ENCODE data around the gene EREG.

EREG gene

GRCh38 chr4:74410272-74410671, 45.3 kb downstream of the EREG start:
- Histone ChIP-seq H3K4me3 (ENCODE audit: low read length) (no peak overlapping the region), H3K36me3 (ENCODE audit: insufficient read depth, low read length) (no peaks in the 10 kb centered on the region), H3K9ac (ENCODE audit: low read depth, low read length) (no peak overlapping the region), H3K27ac (ENCODE audit: low read depth, low read length) (no peak overlapping the region), H3K4me1 (ENCODE audit: insufficient read depth, low read length) (peaks cover 15% of the 10 kb centered on the region), H3K9me3 (ENCODE audit: insufficient read depth, low read depth, low read length) (no peaks in the 10 kb centered on the region), H3K27me3 (ENCODE audit: insufficient read depth, low read length) (no peaks in the 10 kb centered on the region)
- WGBS: 87% methylated on average over 2 of the region's 2 CpGs

GRCh38 chr4:74412225-74412624, 47.3 kb downstream of the EREG start:
- H3K27me3 ChIP-seq (ENCODE audit: insufficient read depth, low read length): no peaks in the 10 kb centered on the region
- H3K9ac ChIP-seq (ENCODE audit: low read depth, low read length): no peak overlapping the region

GRCh38 chr4:74413265-74413664, 48.3 kb downstream of the EREG start:
- Histone ChIP-seq H3K27me3 (ENCODE audit: insufficient read depth, low read length) (no peaks in the 10 kb centered on the region), H3K36me3 (ENCODE audit: insufficient read depth, low read length) (no peaks in the 10 kb centered on the region), H3K4me1 (ENCODE audit: insufficient read depth, low read length) (peaks cover 15% of the 10 kb centered on the region), H3K4me3 (ENCODE audit: low read length) (no peak overlapping the region), H3K27ac (ENCODE audit: low read depth, low read length) (no peak overlapping the region), H3K9ac (ENCODE audit: low read depth, low read length) (no peak overlapping the region), H3K9me3 (ENCODE audit: insufficient read depth, low read depth, low read length) (no peaks in the 10 kb centered on the region)

More at GRCh38 chr4:74412225-74412624, 47.3 kb downstream of the EREG start:
- Histone ChIP-seq H3K27ac (ENCODE audit: low read depth, low read length) (no peak overlapping the region), H3K36me3 (ENCODE audit: insufficient read depth, low read length) (no peaks in the 10 kb centered on the region), H3K9me3 (ENCODE audit: insufficient read depth, low read depth, low read length) (no peaks in the 10 kb centered on the region), H3K4me3 (ENCODE audit: low read length) (no peak overlapping the region), H3K4me1 (ENCODE audit: insufficient read depth, low read length) (peaks cover 15% of the 10 kb centered on the region)

GRCh38 chr4:74414149-74414809, 49.3 kb downstream of the EREG start:
- H3K27me3 ChIP-seq (ENCODE audit: insufficient read depth, low read length): no peaks in the 10 kb centered on the region
- H3K36me3 ChIP-seq (ENCODE audit: insufficient read depth, low read length): no peaks in the 10 kb centered on the region
- no peak overlapping the region for H3K27ac ChIP-seq (ENCODE audit: low read depth, low read length)
- no peak overlapping the region for H3K4me3 ChIP-seq (ENCODE audit: low read length)
- H3K4me1 ChIP-seq (ENCODE audit: insufficient read depth, low read length): peaks cover 15% of the 10 kb centered on the region
- no peaks in the 10 kb centered on the region for H3K9me3 ChIP-seq (ENCODE audit: insufficient read depth, low read depth, low read length)
- H3K9ac ChIP-seq (ENCODE audit: low read depth, low read length): no peak overlapping the region
- WGBS: 80% methylated on average over 3 of the region's 5 CpGs

- WGBS: 95% methylated on average over 2 of the region's 3 CpGs
These were observed 50.8 kb downstream of the EREG start for GRCh38 chr4:74415602-74416300.

GRCh38 chr4:74418063-74418670, 53.2 kb downstream of the EREG start:
- Histone ChIP-seq H3K4me3 (ENCODE audit: low read length) (no peak overlapping the region), H3K9ac (ENCODE audit: low read depth, low read length) (no peak overlapping the region), H3K4me1 (ENCODE audit: insufficient read depth, low read length) (peaks cover 3% of the 10 kb centered on the region; the same call in 1 of the 2 replicates), H3K27me3 (ENCODE audit: insufficient read depth, low read length) (no peaks in the 10 kb centered on the region), H3K9me3 (ENCODE audit: insufficient read depth, low read depth, low read length) (no peaks in the 10 kb centered on the region), H3K27ac (ENCODE audit: low read depth, low read length) (no peak overlapping the region), H3K36me3 (ENCODE audit: insufficient read depth, low read length) (no peaks in the 10 kb centered on the region)
- 87% methylated on average over 6 of the region's 6 CpGs for WGBS

More at GRCh38 chr4:74415602-74416300, 50.8 kb downstream of the EREG start:
- H3K4me3 ChIP-seq (ENCODE audit: low read length): no peak overlapping the region
- H3K36me3 ChIP-seq (ENCODE audit: insufficient read depth, low read length): no peaks in the 10 kb centered on the region
- H3K9me3 ChIP-seq (ENCODE audit: insufficient read depth, low read depth, low read length): no peaks in the 10 kb centered on the region
- no peaks in the 10 kb centered on the region for H3K27me3 ChIP-seq (ENCODE audit: insufficient read depth, low read length)
- peaks cover 7% of the 10 kb centered on the region; the same call in 1 of the 2 replicates for H3K4me1 ChIP-seq (ENCODE audit: insufficient read depth, low read length)
- H3K9ac ChIP-seq (ENCODE audit: low read depth, low read length): no peak overlapping the region
- H3K27ac ChIP-seq (ENCODE audit: low read depth, low read length): no peak overlapping the region

GRCh38 chr4:74420863-74421262, 55.9 kb downstream of the EREG start:
- Histone ChIP-seq H3K9ac (ENCODE audit: low read depth, low read length) (no peak overlapping the region), H3K4me1 (ENCODE audit: insufficient read depth, low read length) (peaks cover 6% of the 10 kb centered on the region; the same call in 1 of the 2 replicates), H3K36me3 (ENCODE audit: insufficient read depth, low read length) (no peaks in the 10 kb centered on the region), H3K9me3 (ENCODE audit: insufficient read depth, low read depth, low read length) (no peaks in the 10 kb centered on the region), H3K27me3 (ENCODE audit: insufficient read depth, low read length) (no peaks in the 10 kb centered on the region), H3K4me3 (ENCODE audit: low read length) (no peak overlapping the region), H3K27ac (ENCODE audit: low read depth, low read length) (no peak overlapping the region)
- WGBS: 72% methylated on average over 4 of the region's 5 CpGs

GRCh38 chr4:74423104-74423503, 58.2 kb downstream of the EREG start:
- Histone ChIP-seq H3K9ac (ENCODE audit: low read depth, low read length) (no peak overlapping the region), H3K4me3 (ENCODE audit: low read length) (no peak overlapping the region), H3K36me3 (ENCODE audit: insufficient read depth, low read length) (no peaks in the 10 kb centered on the region), H3K27ac (ENCODE audit: low read depth, low read length) (no peak overlapping the region), H3K9me3 (ENCODE audit: insufficient read depth, low read depth, low read length) (no peaks in the 10 kb centered on the region), H3K4me1 (ENCODE audit: insufficient read depth, low read length) (peaks cover 6% of the 10 kb centered on the region; the same call in 1 of the 2 replicates), H3K27me3 (ENCODE audit: insufficient read depth, low read length) (no peaks in the 10 kb centered on the region)
- 21% methylated on average over 1 of the region's 1 CpG for WGBS

GRCh38 chr4:74424111-74424510, 59.2 kb downstream of the EREG start:
- H3K27me3 ChIP-seq (ENCODE audit: insufficient read depth, low read length): no peaks in the 10 kb centered on the region
- H3K9ac ChIP-seq (ENCODE audit: low read depth, low read length): no peak overlapping the region
- H3K27ac ChIP-seq (ENCODE audit: low read depth, low read length): no peak overlapping the region
- H3K9me3 ChIP-seq (ENCODE audit: insufficient read depth, low read depth, low read length): no peaks in the 10 kb centered on the region
- H3K4me3 ChIP-seq (ENCODE audit: low read length): no peak overlapping the region
- H3K36me3 ChIP-seq (ENCODE audit: insufficient read depth, low read length): no peaks in the 10 kb centered on the region
- peaks cover 6% of the 10 kb centered on the region; the same call in 1 of the 2 replicates for H3K4me1 ChIP-seq (ENCODE audit: insufficient read depth, low read length)
- WGBS: 80% methylated on average over 1 of the region's 2 CpGs

- Histone ChIP-seq H3K4me3 (ENCODE audit: low read length) (no peak overlapping the region), H3K27ac (ENCODE audit: low read depth, low read length) (no peak overlapping the region), H3K4me1 (ENCODE audit: insufficient read depth, low read length) (peaks cover 6% of the 10 kb centered on the region; the same call in 1 of the 2 replicates), H3K27me3 (ENCODE audit: insufficient read depth, low read length) (no peaks in the 10 kb centered on the region), H3K36me3 (ENCODE audit: insufficient read depth, low read length) (no peaks in the 10 kb centered on the region), H3K9me3 (ENCODE audit: insufficient read depth, low read depth, low read length) (no peaks in the 10 kb centered on the region), H3K9ac (ENCODE audit: low read depth, low read length) (no peak overlapping the region)
- WGBS: 88% methylated on average over 1 of the region's 1 CpG
These were observed 61.2 kb downstream of the EREG start for GRCh38 chr4:74426101-74426500.

GRCh38 chr4:74428276-74428675, 63.3 kb downstream of the EREG start:
- no peak overlapping the region for H3K4me3 ChIP-seq (ENCODE audit: low read length)
- no peak overlapping the region for H3K9ac ChIP-seq (ENCODE audit: low read depth, low read length)
- no peaks in the 10 kb centered on the region for H3K9me3 ChIP-seq (ENCODE audit: insufficient read depth, low read depth, low read length)
- peaks cover 2% of the 10 kb centered on the region; the same call in 1 of the 2 replicates for H3K4me1 ChIP-seq (ENCODE audit: insufficient read depth, low read length)
- no peaks in the 10 kb centered on the region for H3K36me3 ChIP-seq (ENCODE audit: insufficient read depth, low read length)
- no peak overlapping the region for H3K27ac ChIP-seq (ENCODE audit: low read depth, low read length)
- no peaks in the 10 kb centered on the region for H3K27me3 ChIP-seq (ENCODE audit: insufficient read depth, low read length)
